ENCODE measurements around the gene HRK. TPM values are rescaled to one million over a fixed set of nuclear protein-coding genes. Genes with fewer than 3 reads are reported as not detected.

Gene HRK
- not detected in 2 replicates for total RNA-seq

DNA sequence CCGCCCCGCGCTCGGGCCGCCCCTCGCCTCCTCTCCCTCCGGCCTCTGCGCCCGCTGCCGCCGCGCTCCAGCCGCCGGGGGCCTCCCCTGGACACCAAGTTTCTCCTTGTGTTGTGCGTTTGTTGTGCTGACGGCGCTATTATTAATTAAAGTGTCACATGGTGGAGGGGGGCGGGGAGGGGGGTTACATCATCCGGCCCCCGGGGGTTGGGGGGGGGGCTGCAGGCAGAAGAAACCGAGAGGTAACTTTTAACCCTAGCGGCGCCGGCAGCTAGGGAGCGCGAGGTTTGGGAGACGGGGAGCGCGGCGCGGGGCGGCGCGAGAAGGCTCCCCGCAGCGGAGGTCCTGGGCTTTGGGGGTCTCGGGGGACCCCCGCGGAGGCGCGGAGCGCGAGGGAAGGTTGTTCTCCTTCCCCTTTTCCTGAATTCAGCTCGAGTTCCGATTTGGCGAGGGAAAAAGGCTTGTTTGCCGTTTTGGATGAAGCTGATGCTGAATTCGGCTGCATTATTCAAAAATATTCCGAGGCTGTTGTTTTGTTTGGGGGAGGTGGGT lies at the start of gene HRK:
Gene HRK, minus strand, starts transcription at position 117 of the 552 bp plus-strand sequence. CDS start 134 bp downstream, outside the sequence.

DNA sequence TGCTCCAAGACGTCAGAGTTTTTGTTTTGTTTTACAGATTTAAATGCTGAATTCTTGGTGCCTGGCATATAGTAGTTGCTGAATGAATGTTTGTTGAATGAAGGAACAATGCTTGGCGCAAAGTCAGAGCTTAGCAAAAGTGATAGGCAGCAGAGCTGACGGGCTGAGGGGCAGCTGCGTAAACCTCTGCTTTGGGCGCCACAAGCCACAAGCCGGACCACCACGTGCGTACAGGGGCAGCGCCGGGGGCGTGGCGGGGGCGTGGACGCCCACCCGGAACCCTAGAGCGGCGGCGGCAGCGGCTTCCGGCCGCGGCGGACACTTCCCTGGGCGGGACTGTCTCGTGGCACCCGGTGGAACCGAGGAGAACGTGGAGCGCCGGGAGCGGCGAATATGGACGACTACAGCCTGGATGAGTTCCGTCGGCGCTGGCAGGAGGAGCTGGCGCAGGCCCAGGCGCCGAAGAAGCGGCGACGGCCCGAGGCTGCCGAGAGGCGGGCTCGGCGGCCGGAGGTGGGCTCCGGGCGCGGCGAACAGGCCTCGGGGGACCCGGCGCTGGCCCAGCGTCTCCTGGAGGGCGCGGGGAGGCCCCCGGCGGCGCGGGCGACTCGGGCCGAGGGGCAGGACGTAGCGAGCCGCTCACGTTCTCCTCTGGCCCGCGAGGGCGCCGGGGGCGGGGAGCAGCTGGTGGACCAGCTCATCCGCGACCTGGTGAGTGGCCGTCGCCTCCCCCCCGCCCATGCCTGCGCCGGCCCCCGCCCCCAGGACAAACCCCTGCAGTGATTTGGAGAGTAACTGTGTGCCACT lies 29.6 kb upstream of the HRK start, which contains the start of gene FBXW8:
Gene FBXW8, plus strand, starts transcription at position 306 of the 807 bp plus-strand sequence. Its CDS starts 88 bp downstream, at position 394.

Other genes with a start within 250 kb of the HRK start
- gene SPRING1, start 143.4 kb downstream of the HRK start, total RNA-seq = 12.1 and 17.5 TPM in 2 replicates
- gene RNFT2, start 143.1 kb downstream of the HRK start, total RNA-seq = 0.74 and 1.3 TPM in 2 replicates
- gene FBXW8, start 29.5 kb upstream of the HRK start, total RNA-seq = 14.9 and 17.4 TPM in 2 replicates
- gene TESC, start 218.0 kb upstream of the HRK start, total RNA-seq = not detected in 2 replicates